Measurements from ENCODE around the gene TNFRSF12A.
A peak's percentile ranks its signal among the peaks of the same experiment; 100 is the strongest.

TNFRSF12A gene

DNA sequence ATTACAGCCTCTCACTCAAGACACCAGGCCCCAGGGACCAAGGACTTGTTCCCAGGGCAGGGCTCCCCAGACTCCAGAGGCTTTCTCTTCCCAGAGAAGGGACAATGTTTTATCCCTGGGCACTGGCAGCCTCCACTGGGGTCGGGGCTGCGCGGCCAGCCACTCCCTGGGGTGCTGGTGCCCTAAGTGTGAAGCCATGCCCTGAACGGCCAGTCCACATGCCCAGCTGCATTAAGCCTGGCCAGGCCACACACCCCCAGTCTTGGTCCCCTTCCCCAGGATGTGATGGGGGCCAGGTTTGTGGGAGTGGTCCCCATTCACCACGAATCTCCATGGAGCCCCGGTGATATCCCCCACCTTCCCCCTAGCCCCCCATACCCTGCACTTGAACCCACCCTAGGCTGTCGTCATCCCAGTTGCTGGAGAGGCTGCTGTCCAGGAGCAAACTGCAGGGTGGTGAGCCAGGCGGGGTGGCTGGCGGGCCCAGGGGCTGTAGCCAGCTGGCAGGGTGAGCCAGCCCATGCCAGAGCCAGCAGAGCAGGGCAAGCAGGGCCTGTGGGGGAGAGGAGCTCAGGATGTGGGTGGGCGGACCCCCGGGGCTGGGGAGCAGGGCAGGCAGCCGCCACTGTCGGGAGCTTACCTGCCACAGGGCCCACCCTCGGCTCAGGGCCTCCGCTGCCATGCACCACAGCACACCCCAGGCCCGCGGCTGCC is 46.4 kb upstream of the TNFRSF12A start:
- Histone ChIP-seq H3K9me3 (ENCODE audit: control insufficient read depth, insufficient read depth, low read depth, low read length) (no peaks in the 10 kb centered on the region), H3K4me1 (ENCODE audit: control insufficient read depth, insufficient read depth, low read length) (peaks cover 9% of the 10 kb centered on the region), H3K27ac (ENCODE audit: extremely low read depth, low read depth, low read length) (peak overlapping the region; percentile 45; the same call in 1 of the 2 replicates), H3K36me3 (ENCODE audit: control insufficient read depth in 2 of 2, insufficient read depth in 1 of 2, low read length in 2 of 2) (peaks cover 2 to 76% of the 10 kb centered on the region in 2 experiments; a peak in 2 of 3 replicates), H3K4me3 (ENCODE audit: low read depth, low read length) (no peak overlapping the region)
- ChIA-PET POLR2A (interaction anchor here (0.7 to 2.5 kb wide), 7 partner anchors 8 to 91 kb away, joined by 3 to 17 read pairs (median 3); partner anchors contain the start of genes FLYWCH2, HCFC1R1 and TNFRSF12A), CTCF (interaction anchor here (0.6 kb wide), 1 partner anchor 1554 kb away, joined by 3 read pairs; no protein-coding TSS in a partner anchor)
- TF ChIP-seq ZNF350 (tag by site-specific recombination; IDR thresholded peaks at IDR 0.05) (no peak), ZNF157 (tag by site-specific recombination; IDR thresholded peaks at IDR 0.05) (no peak), ZNF747 (tag by site-specific recombination; IDR thresholded peaks at IDR 0.05) (no peak), ZFP69B (tag by site-specific recombination; IDR thresholded peaks at IDR 0.05) (0 out of 2 replicates have a peak, but pooled peaks have one; percentile 40), ZNF600 (tag by site-specific recombination; IDR thresholded peaks at IDR 0.05) (0 out of 2 replicates have a peak, but pooled peaks have one; percentile 29), HIC1 (tag by site-specific recombination; IDR thresholded peaks at IDR 0.05) (0 out of 2 replicates have a peak, but pooled peaks have one; percentile 13), BCL11B (tag by site-specific recombination; IDR thresholded peaks at IDR 0.05; ENCODE audit: low read depth) (0 out of 2 replicates have a peak, but pooled peaks have one; percentile 25), ZBTB48 (tag by site-specific recombination; IDR thresholded peaks at IDR 0.05) (peak; percentile 77; the same call in 1 of the 2 replicates), KLF9 (tag by site-specific recombination; IDR thresholded peaks at IDR 0.05; ENCODE audit: low read depth) (no peak), ZNF670 (tag by site-specific recombination; IDR thresholded peaks at IDR 0.05; ENCODE audit: low read depth) (no peak), ZIC2 (tag by site-specific recombination; IDR thresholded peaks at IDR 0.05) (peak; percentile 72)
- TF ChIP-seq, protein P1, sequence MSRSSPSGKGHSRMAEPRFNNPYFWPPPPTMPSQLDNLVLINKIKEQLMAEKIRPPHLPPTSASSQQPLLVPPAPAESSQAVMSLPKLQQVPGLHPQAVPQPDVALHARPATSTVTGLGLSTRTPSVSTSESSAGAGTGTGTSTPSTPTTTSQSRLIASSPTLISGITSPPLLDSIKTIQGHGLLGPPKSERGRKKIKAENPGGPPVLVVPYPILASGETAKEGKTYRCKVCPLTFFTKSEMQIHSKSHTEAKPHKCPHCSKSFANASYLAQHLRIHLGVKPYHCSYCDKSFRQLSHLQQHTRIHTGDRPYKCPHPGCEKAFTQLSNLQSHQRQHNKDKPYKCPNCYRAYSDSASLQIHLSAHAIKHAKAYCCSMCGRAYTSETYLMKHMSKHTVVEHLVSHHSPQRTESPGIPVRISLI (tag by site-specific recombination; IDR thresholded peaks at IDR 0.05), result no peak
- TF ChIP-seq, protein P2, sequence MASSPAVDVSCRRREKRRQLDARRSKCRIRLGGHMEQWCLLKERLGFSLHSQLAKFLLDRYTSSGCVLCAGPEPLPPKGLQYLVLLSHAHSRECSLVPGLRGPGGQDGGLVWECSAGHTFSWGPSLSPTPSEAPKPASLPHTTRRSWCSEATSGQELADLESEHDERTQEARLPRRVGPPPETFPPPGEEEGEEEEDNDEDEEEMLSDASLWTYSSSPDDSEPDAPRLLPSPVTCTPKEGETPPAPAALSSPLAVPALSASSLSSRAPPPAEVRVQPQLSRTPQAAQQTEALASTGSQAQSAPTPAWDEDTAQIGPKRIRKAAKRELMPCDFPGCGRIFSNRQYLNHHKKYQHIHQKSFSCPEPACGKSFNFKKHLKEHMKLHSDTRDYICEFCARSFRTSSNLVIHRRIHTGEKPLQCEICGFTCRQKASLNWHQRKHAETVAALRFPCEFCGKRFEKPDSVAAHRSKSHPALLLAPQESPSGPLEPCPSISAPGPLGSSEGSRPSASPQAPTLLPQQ (tag by site-specific recombination; IDR thresholded peaks at IDR 0.05), result peak; percentile 63
- TF ChIP-seq, protein P3, sequence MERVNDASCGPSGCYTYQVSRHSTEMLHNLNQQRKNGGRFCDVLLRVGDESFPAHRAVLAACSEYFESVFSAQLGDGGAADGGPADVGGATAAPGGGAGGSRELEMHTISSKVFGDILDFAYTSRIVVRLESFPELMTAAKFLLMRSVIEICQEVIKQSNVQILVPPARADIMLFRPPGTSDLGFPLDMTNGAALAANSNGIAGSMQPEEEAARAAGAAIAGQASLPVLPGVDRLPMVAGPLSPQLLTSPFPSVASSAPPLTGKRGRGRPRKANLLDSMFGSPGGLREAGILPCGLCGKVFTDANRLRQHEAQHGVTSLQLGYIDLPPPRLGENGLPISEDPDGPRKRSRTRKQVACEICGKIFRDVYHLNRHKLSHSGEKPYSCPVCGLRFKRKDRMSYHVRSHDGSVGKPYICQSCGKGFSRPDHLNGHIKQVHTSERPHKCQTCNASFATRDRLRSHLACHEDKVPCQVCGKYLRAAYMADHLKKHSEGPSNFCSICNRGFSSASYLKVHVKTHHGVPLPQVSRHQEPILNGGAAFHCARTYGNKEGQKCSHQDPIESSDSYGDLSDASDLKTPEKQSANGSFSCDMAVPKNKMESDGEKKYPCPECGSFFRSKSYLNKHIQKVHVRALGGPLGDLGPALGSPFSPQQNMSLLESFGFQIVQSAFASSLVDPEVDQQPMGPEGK (tag by site-specific recombination; IDR thresholded peaks at IDR 0.05), result no peak

DNA sequence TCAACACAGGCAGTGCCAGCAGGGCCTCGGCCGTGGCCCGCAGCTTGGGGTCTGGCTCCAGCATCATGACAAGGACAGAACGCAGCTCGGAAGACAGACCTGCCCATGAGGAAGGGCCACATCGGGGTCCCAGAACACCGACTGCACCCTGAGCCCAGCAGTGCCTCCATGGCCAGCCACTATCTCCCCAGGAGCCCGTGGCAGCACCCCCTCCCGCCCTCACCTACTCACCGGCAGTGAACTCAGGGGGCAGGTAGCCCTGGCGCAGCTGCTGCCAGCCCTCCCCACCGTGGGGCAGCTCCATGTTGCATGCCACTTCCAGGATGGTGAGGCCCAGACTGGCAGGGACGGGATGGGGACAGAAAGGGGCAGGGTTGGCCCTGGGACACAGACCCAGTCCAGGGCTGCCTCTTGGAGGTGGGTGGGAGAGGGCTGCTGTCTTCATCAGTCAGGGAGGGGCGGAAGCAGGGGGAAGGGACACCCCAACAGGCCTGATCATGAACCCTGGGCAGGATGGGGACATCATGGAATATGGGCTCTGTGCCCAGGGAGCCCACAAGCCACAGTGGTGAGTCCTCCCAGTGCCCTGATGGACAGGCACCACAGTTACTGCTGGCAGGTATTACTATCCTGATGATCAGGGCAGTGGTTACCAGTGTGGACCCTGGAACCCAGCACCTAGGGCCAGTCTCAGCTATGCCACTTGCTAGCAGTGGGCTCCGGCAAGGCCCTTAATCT is 45.7 kb upstream of the TNFRSF12A start:
- H3K36me3 ChIP-seq (ENCODE audit: control insufficient read depth in 2 of 2, insufficient read depth in 1 of 2, low read length in 2 of 2), result peaks cover 3 to 76% of the 10 kb centered on the region in 2 experiments; a peak in 2 of 3 replicates
- TF ChIP-seq, protein P4, sequence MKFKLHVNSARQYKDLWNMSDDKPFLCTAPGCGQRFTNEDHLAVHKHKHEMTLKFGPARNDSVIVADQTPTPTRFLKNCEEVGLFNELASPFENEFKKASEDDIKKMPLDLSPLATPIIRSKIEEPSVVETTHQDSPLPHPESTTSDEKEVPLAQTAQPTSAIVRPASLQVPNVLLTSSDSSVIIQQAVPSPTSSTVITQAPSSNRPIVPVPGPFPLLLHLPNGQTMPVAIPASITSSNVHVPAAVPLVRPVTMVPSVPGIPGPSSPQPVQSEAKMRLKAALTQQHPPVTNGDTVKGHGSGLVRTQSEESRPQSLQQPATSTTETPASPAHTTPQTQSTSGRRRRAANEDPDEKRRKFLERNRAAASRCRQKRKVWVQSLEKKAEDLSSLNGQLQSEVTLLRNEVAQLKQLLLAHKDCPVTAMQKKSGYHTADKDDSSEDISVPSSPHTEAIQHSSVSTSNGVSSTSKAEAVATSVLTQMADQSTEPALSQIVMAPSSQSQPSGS (tag by site-specific recombination; IDR thresholded peaks at IDR 0.05; ENCODE audit: low read depth), result no peak
- TF ChIP-seq SCRT2 (tag by site-specific recombination; IDR thresholded peaks at IDR 0.05), result no peak
- TF ChIP-seq YY1 (tag by site-specific recombination; IDR thresholded peaks at IDR 0.05), result no peak
- no peak for TF ChIP-seq ZNF184 (tag by site-specific recombination; IDR thresholded peaks at IDR 0.05)
- no peak for TF ChIP-seq ZSCAN16 (tag by site-specific recombination; IDR thresholded peaks at IDR 0.05)
- TF ChIP-seq PRDM4 (tag by site-specific recombination; IDR thresholded peaks at IDR 0.05), result no peak
- no peak for TF ChIP-seq SCRT1 (tag by site-specific recombination; IDR thresholded peaks at IDR 0.05; ENCODE audit: borderline replicate concordance)

More for the DNA sequence above, 45.7 kb upstream of the TNFRSF12A start:
- Histone ChIP-seq H3K27ac (ENCODE audit: extremely low read depth, low read depth, low read length) (no peak overlapping the region; the same call in 1 of the 2 replicates), H3K9me3 (ENCODE audit: control insufficient read depth, insufficient read depth, low read depth, low read length) (no peaks in the 10 kb centered on the region), H3K4me1 (ENCODE audit: control insufficient read depth, insufficient read depth, low read length) (peaks cover 9% of the 10 kb centered on the region), H3K4me3 (ENCODE audit: low read depth, low read length) (no peak overlapping the region)
- CTCF ChIA-PET, result interaction anchor here (0.6 kb wide), 1 partner anchor 1553 kb away, joined by 3 read pairs; no protein-coding TSS in a partner anchor
- POLR2A ChIA-PET, result interaction anchor here (0.6 to 1.5 kb wide), 5 partner anchors 8 to 92 kb away, joined by 3 to 4 read pairs (median 3); partner anchors contain the start of gene FLYWCH2
